ENCODE data around the gene PAF1. TPM values are rescaled to one million over a fixed set of nuclear protein-coding genes. Genes with fewer than 3 reads are reported as not detected.
"Not testable (repeated sequence)": the region's sequence is repeated elsewhere in the genome, so short reads cannot be mapped to it uniquely, and the experiment has no call there.

Gene PAF1
- total RNA-seq, 1 donor from 2014 or later = 32.0 TPM

GRCh38 chr19:39341719-39342604 is 48.9 kb downstream of the PAF1 start, which contains the start of gene SAMD4B:
TSS of gene SAMD4B (plus strand) at chr19:39342421. CDS start at chr19:39356894, 14,473 bp downstream.
- intact Hi-C loops (cut with DNase I) = loop anchor here (5.0 kb wide), 1 partner anchor 215 kb away; the partner anchor contains the start of gene PAK4
- peak; percentile 99 for DNase-seq
- ATAC-seq (ENCODE audit: poor library complexity) = peak; percentile 97

GRCh38 chr19:39341129-39341718 is 49.7 kb downstream of the PAF1 start:
- peak; percentile 56 for DNase-seq
- intact Hi-C loops (cut with DNase I) = loop anchor here (5.0 kb wide), 1 partner anchor 214 kb away; the partner anchor contains the start of gene PAK4
- peak; percentile 10 for ATAC-seq (ENCODE audit: poor library complexity)

GRCh38 chr19:39340156-39340555 is 50.8 kb downstream of the PAF1 start:
- not testable (repeated sequence) for DNase-seq; ATAC-seq (ENCODE audit: poor library complexity)
- intact Hi-C loops (cut with DNase I) = loop anchor here (5.0 kb wide), 1 partner anchor 213 kb away; the partner anchor contains the start of gene PAK4

GRCh38 chr19:39339674-39340073 is 51.2 kb downstream of the PAF1 start:
- DNase-seq (no peak), ATAC-seq (ENCODE audit: poor library complexity) (no peak)
- intact Hi-C loops (cut with DNase I) = loop anchor here (5.0 kb wide), 1 partner anchor 212 kb away; the partner anchor contains the start of gene PAK4

GRCh38 chr19:39336483-39336882 is 54.4 kb downstream of the PAF1 start:
- ATAC-seq (ENCODE audit: poor library complexity) (no peak), DNase-seq (no peak)
- intact Hi-C loops (cut with DNase I) = no loop called here

Small RNAs within 50 kb of the gene (microRNA-seq; reads per million reads assigned to microRNA genes)
- not detected for gene MIR4530

Other genes starting within 250 kb of the PAF1 start
- gene NCCRP1, start 194.1 kb downstream of the PAF1 start, total RNA-seq = not detected
- not detected for gene SYCN, start 186.8 kb downstream of the PAF1 start, total RNA-seq
- not detected for gene IFNL3, start 146.1 kb downstream of the PAF1 start, total RNA-seq
- not detected for gene IFNL4, start 142.2 kb downstream of the PAF1 start, total RNA-seq
- gene IFNL2, start 122.7 kb downstream of the PAF1 start, total RNA-seq = not detected
- not detected for gene IFNL1, start 94.7 kb downstream of the PAF1 start, total RNA-seq
- gene LRFN1, start 70.2 kb downstream of the PAF1 start, total RNA-seq = 0.40 TPM
- gene GMFG, start 55.1 kb downstream of the PAF1 start, total RNA-seq = 17.1 TPM
- gene SAMD4B, start 48.7 kb downstream of the PAF1 start, total RNA-seq = 43.1 TPM
- gene MED29, start 272 bp upstream of the PAF1 start, total RNA-seq = 22.1 TPM
- 44.9 TPM for gene ZFP36, start 15.7 kb upstream of the PAF1 start, total RNA-seq
- gene PLEKHG2, start 21.6 kb upstream of the PAF1 start, total RNA-seq = 9.0 TPM
- 1,176 TPM for gene RPS16, start 44.8 kb upstream of the PAF1 start, total RNA-seq
- 82.6 TPM for gene SUPT5H, start 54.5 kb upstream of the PAF1 start, total RNA-seq
- gene TIMM50, start 89.7 kb upstream of the PAF1 start, total RNA-seq = 80.6 TPM
- not detected for gene DLL3, start 107.8 kb upstream of the PAF1 start, total RNA-seq
- gene SELENOV, start 124.0 kb upstream of the PAF1 start, total RNA-seq = not detected
- gene EID2B, start 141.7 kb upstream of the PAF1 start, total RNA-seq = 1.7 TPM
- gene EID2, start 149.1 kb upstream of the PAF1 start, total RNA-seq = 10.3 TPM
- gene LGALS13, start 211.4 kb upstream of the PAF1 start, total RNA-seq = not detected

Measured in Right ventricle myocardium superior (tissue), 1 donor.